WI38 (cell line): ENCODE data around the gene RDH13.

Experiments used
- H3K4me3 ChIP-seq: 2 replicates; pipeline ENCODE4 v1.5.1; 2011; ENCODE audit warnings: low read depth, mild to moderate bottlenecking, control low read depth, low read length
- CTCF ChIP-seq: IDR thresholded peaks from 2 replicates; pipeline ENCODE4 v1.5.1; 2012; ENCODE audit warnings: low read depth, mild to moderate bottlenecking, control low read depth, low read length

RDH13 gene

GRCh38 chr19:55058781-55059610 lies 4.0 kb downstream of the RDH13 start:
- H3K4me3 ChIP-seq: no peak overlapping the region
- no peak for TF ChIP-seq CTCF

- no peak overlapping the region for H3K4me3 ChIP-seq
- no peak for TF ChIP-seq CTCF
Observed at GRCh38 chr19:55056827-55057226, 6.1 kb downstream of the RDH13 start.

- no peak overlapping the region for H3K4me3 ChIP-seq
- no peak for TF ChIP-seq CTCF
Observed at GRCh38 chr19:55053735-55054134, 9.2 kb downstream of the RDH13 start.

GRCh38 chr19:55050749-55051532 lies 12.0 kb downstream of the RDH13 start:
- H3K4me3 ChIP-seq: no peak overlapping the region
- TF ChIP-seq CTCF: no peak

GRCh38 chr19:55048446-55048845 lies 14.5 kb downstream of the RDH13 start:
- no peak overlapping the region for H3K4me3 ChIP-seq
- no peak for TF ChIP-seq CTCF

GRCh38 chr19:55047951-55048350 lies 15.0 kb downstream of the RDH13 start:
- TF ChIP-seq CTCF: no peak
- no peak overlapping the region for H3K4me3 ChIP-seq
